ENCODE measurements around the gene SCAMP5.

The SCAMP5 gene

DNA sequence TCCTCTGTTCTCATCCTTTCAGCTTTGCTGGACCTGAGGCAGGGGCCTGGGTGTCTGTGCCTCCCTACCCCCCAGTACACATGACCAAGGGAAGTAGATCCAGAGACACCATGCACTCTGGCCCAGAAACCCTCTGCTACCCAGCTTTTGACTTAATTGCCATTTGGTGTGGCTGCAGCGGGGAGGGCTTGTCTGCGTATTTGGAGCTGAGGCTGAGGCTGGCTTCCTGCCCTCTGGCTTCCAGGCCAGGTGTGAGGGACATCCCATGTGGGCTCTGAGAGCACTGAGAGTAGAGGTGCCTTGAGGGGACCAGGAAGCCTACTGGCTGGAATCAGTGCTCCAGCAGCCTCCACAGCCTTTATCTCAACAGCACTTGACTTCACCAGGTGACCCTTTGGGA lies 54.9 kb downstream of the SCAMP5 start:
- DNase-seq, result no peak

DNA sequence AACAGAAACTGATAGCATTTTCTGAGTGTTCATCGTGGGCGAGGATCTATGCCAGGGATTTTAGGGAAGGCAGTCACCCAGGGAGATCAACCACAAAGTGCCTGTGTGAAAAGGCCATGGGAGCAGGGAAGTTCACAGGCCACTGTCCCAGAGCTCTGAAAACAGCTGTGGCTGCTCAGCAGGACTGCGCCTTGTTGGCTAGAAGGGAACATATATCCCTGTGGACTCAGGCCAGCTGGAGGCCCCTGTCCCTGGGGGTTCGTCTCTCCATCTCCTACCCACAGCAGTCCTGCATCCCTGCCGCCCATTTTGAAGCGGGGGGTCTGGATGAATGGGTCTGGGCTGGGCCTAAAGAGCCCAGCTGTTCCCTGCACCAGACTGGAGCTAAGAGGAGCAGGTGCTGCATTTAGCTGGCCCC lies 55.8 kb downstream of the SCAMP5 start:
- no peak for DNase-seq

DNA sequence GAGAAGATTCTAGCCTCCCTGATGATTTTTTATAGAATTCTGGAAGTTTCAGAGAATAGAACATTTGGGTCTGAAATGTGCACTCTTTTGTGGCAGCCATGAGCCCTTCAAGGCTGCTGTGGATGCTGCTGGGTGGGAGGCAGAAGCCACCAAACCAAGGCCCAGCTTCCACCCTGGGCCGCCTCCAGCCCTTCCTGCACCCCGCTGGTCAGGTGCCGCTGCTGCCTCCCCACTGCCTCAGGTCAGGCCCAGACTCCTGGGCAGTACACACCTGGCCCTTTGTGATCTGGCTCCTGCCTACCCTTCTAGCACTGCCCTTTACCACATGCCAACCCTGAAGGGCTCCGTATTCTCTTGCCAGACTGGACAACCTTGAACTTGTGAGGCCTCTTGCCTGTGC lies 56.3 kb downstream of the SCAMP5 start:
- DNase-seq, result no peak

DNA sequence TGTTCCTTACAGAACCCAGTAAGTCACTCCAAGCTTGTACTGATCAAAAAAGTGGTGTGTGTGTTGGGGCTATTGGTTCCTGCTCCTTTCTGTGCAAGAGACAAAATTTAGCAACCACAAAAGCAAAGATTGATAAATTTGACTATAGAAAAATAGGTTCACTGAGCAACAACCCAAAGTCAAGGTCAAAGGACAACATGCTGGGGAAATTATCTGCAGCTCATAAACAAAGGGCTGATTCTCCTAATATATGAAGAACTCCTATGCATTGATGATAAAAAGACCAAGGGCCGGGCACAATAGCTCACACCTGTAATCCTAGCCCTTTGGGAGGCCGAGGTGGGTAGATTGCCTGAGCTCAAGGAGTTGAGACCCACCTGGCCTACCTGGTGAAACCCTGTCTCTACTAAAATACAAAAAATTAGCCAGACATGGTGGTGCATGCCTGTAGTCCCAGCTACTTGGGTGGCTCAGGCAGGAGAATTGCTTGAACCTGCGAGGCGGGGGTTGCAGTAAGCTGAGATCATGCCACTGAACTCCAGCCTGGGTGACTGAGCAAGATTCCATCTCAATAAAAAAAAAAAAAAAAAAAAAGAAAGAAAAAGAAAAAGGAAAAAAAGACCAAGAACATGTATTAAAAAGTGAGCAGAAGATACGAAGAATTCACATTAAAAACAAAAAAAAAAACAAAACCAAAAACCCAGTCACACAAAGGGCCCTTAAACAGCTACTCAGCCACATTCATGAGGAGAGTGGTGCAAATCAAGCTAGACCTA lies 57.8 kb downstream of the SCAMP5 start:
- DNase-seq, result no peak

DNA sequence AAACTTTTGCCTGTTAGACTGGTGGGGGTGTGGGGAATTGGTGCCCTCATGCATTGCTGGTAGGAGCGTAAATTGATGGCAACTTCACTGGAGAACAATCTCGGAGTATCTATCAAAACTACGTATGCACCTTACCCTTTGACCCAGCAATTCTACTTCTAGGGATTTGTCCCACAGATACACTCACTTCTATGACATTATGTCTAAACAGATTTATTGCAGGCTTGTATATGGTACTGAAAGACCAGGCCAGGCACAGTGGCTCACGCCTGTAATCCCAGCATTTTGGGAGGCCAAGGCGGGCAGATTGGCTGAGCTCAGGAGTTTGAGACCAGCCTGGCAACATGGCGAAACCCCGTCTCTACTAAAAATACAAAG lies 58.4 kb downstream of the SCAMP5 start:
- no peak for DNase-seq

DNA sequence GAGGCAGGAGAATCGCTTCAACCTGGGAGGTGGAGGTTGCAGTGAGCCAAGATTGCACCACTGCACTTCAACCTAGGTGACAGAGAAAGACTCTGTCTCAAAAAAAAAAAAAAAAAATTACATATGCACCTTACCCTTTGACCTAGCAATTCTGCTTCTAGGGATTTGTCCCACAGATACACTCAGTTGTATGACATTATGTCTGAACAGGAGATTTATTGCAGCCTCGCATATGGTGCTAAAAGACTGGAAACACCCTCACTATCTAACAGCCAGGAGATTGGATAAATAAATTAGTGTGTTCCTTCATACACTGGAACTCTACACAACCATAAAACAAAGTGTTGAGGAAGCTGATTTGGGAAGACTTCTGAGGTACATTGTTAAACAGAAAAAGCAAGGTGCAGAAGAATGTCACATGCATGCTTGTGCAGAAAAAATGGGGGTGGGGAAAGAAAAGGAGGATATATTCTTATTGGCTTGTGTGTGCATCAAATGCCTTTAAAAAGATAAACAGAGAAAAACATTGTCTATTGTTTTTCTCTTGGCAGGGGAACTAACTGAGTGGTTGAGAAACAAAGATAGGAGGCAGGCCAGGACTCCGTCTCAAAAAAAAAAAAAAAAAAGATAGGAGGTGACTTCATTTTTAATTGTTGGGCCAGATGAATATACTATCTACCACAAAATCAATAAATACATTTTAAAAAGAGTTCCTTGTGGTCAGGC lies 59.0 kb downstream of the SCAMP5 start:
- no peak for DNase-seq

DNA sequence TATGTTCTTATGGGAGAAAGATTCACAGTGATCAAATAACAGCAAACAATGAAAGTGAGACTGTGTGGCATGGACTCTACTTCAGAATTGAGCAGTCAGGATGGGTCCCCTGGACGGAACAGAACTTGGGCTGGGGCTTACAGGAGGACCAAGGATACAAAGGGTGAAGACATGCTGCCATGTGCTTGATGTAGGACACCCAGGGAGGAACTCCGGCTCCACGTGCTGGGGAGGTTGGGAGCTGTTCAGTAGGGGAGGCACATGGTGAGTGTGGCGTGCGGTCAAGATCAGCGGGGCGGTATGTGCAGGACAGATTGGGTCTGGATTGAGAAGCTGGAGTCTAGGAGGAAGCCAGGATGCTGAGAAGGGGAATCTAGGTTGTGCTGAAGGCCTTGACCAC lies 60.7 kb downstream of the SCAMP5 start:
- no peak for DNase-seq

DNA sequence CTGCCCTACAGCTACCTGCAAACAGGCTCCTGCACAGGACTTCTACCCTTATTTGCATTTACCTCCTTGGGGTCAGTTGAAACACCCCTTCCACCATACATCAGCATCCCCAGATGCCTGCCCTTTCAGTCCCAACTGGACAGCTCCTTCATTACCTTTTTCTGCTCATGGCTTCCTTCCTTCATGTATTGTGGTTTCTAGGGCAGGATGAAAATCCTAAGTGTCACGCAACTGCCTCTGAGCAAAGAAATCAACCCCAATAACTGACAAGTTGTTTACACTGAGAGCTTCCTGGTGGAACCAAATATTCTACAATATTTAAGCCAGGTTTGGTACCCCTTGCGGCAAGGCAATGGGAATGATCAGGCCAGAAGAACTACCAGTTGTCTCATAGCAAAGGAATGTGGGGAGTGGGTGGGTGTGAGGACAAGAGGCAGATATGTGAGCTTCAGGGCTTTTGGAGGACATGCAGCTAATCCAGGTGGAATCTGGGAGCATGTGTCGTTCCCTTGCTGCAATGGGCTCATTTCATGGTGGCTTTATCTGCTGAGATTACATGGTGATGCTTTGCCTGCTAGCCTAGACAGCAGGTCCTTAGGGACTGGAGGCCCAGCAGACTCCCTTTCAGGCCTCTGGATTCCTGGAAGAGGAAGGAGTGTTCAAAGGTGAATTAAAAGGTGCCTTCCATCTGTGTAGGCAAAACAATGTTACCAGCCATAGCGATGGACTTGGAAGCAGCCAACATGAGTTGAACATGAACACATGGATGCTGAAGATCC lies 63.0 kb downstream of the SCAMP5 start:
- no peak for DNase-seq

DNA sequence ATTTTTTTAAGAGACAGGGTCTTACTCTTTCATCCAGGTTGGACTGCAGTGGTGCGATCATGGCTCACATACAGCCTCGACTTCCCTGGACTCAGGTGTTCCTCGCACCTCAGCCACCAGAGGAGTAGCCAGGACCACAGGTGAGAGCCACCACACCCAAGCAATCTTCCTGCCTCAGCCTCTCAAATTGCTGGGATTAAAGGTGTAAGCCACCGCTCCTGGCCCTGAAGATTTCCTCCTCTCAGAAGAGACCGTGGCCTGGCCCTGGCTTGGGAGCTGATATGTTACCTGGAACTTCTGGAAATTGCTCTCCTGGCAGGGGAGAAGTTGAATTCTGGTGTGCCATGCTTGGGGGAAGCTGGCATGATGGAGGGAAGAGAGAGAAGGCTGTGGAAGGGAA lies 64.2 kb downstream of the SCAMP5 start:
- DNase-seq, result no peak

DNA sequence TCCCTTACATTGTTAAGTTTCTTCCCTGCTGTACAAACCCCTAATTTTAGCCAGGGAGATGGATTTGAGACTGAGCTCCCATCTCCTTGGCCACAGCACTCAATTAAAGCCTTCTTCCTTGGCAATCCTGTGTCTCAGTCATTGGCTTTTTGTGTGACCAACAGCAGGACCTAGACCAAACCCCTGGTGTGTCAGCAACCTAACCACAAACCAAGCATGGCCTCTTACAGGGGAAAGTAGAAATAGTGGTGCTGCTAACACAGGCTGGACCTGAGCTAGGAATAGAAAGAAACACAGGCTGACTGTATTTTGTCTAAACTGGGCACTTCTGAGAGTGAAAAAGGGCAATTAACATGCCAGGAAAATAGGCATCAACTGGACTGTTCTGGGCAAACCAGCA lies 65.9 kb downstream of the SCAMP5 start:
- no peak for DNase-seq

DNA sequence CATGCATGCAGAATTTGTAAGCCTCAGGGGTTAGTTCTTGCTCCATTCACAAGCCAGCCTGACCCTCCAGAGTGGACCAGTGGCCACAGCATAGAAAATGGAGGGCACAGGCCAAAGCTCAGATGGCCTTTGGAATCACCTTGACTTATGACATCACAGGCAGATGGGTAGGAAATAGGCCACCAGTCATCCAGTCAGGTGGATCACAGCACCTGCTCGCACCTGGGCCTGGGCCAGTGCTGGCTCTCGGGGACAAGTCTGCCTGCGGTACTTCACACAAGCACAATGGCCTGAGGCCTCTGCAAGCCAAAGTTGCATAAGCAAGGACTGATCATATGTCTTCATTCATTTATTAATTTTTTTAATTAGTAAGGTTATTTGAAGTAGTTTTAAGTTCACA lies 67.3 kb downstream of the SCAMP5 start:
- DNase-seq, result no peak

DNA sequence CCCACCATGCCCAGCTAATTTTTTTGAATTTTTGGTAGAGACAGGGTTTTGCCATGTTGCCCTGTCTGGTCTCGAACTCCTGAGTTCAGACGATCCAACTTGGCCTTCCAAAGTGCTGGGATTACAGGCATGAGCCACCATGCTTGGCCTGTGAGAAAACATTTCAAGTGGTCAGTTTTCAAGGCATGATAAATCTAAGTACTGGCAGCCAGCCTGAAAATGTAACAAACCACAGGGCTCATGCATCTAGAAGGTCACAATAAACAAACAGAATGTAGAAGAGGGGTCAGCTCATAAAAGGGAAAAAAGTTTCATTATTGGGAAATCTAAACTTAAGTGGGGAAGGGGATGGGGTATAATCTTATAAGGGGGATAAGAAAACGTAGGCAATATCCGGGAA lies 68.0 kb downstream of the SCAMP5 start:
- DNase-seq, result no peak

DNA sequence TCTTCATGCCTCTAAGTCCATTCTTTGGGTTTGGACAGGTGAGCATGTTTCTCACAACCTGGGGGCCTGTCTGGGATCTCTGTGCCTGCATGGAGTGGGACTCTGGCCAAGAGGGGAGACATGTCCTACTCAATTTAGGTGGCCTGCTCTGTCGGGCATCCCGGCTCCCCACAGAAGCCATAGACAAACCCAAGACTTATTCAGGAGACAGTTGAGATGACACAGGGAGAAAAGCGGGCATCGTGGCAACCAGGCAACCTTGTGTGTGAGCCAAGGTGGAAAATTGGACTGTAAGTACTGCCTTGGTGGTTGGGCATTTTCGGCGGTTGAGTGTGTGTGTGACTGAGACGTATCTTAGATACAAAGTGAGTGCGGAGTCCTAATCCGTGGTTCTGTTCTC lies 68.5 kb downstream of the SCAMP5 start:
- no peak for DNase-seq

DNA sequence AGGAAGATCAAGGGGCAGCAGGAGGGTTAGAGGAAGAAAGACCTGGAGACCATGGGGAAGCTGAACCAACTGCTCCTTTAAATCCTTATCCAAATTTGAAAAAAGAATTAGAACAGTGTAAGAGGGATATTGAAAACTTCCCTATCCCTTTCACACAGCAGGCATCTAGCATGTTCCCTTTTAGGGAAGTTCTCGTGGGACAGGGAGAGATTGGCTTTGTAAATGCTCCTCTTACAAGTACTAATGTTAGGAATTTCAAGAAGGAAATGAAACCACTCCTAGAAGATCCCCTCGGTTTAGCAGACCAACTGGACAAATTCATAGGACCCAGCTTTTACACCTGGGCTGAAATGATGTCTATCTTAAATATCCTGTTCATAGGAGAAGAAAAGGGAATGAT lies 69.5 kb downstream of the SCAMP5 start:
- no peak for DNase-seq

DNA sequence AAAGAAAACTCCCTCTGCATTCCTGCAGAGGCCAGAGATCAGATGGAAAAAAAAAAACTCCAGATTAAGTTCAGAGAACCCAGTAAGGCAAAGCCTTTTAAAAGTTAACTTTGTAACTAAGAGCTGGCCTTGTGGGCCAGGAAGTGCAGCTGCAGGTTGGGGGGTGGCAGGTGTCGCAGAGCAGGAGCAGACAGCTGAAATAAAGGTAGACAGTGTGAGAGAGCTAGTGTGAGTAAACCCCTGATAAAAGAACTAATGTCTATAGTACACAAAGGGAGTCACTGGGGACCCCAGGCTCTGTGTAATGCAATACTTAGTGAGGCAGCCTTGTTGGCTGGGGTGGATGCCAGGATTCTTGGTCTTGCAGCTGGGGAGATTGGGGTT lies 70.1 kb downstream of the SCAMP5 start:
- DNase-seq, result no peak

DNA sequence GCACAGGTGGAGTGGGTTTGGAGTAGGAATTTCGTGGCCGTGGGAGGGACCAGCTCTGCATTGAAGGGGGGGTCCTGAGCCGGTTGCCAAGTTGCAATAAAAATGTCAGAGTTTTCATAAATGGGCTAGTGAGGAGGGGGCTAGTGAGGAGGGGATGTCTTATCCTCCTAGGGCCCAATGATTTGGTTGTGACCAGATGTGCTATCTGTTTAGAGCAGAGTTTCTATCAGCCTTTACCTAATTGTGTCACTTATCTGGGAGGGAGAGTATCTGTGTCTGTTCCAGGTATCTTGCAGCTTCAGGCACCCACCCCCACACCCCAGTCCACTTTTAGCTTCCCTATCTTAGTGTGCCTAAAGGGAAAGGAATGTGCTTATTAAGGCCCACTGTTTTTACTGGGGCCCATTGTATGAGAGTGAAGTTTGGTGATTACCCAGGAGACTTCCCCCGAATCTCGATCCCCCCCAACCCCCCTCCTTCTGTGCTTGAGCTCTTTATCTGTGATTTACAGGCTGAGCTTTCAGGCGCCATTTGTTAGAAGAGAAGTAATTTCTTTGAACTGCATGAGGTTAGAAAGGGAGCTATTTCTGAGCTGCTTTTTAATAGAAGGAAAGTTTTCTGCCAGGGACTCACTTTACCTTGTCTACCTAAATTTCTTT lies 70.6 kb downstream of the SCAMP5 start:
- no peak for DNase-seq

DNA sequence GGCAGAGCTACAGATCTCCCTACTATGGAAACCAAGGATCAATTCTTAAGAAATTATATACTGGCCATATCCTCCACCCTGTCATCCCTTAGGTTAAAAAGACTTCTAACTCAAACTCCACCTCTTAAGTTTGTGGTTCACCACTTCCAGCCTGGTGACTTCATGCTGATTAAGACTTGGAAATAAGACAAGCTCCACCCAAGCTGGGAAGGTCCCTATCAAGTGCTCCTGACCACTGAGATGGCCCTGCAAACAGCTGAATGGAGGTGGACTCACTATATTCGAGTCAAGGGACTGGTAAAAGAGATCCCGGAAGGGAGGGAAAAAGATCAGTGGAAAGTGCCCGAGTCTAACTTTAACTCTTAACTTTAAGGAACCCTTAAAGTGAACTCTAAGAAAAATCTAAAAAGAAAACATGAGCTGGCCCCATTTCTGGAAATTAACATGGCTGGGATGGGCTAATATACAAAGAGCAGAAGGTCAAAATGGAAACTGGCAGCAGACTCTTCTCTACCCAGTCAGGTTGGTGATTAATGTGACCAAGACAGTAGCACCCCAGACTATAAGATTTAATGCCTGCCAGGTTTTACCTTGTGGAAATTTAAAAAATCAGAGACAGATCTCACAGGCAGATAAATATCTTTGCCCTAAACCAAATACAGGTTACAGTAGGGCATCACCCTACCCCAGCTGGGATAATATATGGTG lies 71.9 kb downstream of the SCAMP5 start:
- no peak for DNase-seq

DNA sequence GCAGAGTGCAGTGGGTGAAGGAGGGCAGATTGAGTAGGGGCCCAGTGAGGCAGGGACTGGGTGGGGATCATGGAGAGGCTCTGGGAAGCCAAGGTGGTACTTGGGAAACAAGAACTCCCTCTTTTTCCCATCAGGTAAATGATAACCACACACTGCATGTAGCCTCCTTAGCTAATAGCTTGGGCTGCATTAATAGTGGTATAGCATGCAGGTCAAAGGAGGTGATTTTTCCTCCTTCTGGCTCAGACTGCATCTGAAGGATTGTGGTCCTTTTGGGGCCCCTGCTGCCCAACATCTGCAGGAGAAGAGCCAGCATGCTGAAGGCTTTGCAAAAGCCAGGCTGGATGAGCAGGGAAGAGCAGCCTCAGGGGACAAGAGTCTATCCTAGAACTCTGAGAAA lies 73.4 kb downstream of the SCAMP5 start:
- DNase-seq, result no peak

DNA sequence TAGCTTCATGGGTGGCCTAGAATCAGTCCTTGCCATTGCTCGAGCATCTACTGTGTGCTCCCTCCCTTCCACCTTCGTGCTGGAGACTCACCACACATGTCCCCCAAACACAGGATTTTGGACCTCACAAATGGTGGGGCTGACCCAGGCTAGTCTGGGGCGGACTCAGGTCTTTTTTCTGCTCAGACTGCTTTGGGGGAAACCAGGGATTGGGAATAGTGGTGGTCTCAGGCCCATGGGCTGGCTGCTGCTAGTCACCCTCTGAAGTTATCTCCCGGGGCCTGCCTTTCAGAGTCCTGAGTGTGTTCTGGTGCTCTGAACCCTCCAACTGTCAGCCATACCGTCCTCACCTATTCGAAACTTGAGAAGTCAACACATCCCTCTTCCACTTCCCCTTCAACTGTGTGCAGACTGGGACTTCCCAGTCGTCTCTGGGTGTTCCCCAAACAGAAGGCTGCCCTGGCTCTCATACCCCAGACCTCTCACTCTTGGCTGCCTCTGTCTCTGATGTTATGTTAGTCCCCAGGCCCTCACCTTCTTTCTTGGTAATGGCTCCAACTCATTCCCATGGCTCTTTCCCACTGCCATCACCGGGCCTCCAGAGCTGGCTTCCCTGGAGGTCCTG lies 74.0 kb downstream of the SCAMP5 start:
- no peak for DNase-seq

DNA sequence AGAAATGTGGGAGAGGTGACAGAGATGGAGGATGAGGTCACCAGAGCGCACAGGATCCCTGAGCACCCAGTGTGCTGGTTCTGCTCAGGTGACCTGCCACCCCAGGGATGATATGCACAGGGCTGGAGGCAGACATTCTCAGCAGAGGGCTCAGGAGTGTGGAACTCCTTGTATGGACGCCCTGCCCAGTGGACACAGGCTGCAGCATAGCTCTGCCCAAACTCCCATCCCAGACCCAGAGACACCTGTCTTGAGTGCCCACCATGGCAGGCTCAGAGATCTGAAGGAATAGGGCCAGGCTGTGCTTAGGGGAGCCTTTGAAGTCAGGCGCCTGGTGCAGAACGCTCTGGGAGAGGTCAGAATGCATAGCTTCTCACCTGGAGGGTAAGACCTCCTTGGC lies 75.3 kb downstream of the SCAMP5 start:
- DNase-seq, result no peak

All from SHP77 treated with DMSO at 0.1 percent for 48 hours (cell line).